ENCODE data around the gene ADORA2A. TPM values are rescaled to one million over a fixed set of nuclear protein-coding genes. Genes with fewer than 3 reads are reported as not detected.
A peak's percentile ranks its signal among the peaks of the same experiment; 100 is the strongest.

Gene ADORA2A
- total and polyA plus RNA-seq, 10 of the 15 experiments (the other 5 are each of a cell fraction or from before 2014, with no cell fraction given): 0.69 to 31.2 (median 18.3) TPM

DNA sequence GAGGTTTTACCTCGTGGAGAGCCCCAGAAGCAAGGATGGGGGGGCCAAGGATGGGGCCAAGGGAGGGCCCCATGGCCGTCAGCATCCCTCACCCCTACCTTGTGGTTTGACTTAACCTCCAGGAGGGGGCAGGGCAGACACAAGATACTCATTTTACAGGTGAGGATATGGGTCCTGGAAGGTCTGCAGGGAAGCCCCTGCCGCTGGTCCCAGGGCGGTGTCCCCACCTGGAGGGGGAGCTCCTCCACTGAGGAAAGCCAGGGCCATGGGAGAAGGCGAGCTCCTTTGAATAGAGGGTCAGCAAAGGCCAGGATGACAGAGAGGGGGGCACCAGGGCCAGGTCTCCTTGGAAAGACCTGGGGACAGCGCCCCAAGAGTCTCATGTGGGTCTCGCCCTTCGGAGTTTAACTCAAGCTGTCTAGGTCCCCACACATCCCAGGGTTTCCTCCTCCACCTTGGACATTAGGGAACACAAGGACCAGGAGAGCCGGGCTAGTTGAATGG, 5.9 kb upstream of the ADORA2A start (continued):
- TF ChIP-seq, protein P1, sequence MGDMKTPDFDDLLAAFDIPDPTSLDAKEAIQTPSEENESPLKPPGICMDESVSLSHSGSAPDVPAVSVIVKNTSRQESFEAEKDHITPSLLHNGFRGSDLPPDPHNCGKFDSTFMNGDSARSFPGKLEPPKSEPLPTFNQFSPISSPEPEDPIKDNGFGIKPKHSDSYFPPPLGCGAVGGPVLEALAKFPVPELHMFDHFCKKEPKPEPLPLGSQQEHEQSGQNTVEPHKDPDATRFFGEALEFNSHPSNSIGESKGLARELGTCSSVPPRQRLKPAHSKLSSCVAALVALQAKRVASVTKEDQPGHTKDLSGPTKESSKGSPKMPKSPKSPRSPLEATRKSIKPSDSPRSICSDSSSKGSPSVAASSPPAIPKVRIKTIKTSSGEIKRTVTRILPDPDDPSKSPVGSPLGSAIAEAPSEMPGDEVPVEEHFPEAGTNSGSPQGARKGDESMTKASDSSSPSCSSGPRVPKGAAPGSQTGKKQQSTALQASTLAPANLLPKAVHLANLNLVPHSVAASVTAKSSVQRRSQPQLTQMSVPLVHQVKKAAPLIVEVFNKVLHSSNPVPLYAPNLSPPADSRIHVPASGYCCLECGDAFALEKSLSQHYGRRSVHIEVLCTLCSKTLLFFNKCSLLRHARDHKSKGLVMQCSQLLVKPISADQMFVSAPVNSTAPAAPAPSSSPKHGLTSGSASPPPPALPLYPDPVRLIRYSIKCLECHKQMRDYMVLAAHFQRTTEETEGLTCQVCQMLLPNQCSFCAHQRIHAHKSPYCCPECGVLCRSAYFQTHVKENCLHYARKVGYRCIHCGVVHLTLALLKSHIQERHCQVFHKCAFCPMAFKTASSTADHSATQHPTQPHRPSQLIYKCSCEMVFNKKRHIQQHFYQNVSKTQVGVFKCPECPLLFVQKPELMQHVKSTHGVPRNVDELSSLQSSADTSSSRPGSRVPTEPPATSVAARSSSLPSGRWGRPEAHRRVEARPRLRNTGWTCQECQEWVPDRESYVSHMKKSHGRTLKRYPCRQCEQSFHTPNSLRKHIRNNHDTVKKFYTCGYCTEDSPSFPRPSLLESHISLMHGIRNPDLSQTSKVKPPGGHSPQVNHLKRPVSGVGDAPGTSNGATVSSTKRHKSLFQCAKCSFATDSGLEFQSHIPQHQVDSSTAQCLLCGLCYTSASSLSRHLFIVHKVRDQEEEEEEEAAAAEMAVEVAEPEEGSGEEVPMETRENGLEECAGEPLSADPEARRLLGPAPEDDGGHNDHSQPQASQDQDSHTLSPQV (IDR thresholded peaks at IDR 0.05): no peak
- TF ChIP-seq CBFB (IDR thresholded peaks at IDR 0.05; ENCODE audit: low read depth): 0 out of 2 replicates have a peak, but pooled peaks have one; percentile 38

DNA sequence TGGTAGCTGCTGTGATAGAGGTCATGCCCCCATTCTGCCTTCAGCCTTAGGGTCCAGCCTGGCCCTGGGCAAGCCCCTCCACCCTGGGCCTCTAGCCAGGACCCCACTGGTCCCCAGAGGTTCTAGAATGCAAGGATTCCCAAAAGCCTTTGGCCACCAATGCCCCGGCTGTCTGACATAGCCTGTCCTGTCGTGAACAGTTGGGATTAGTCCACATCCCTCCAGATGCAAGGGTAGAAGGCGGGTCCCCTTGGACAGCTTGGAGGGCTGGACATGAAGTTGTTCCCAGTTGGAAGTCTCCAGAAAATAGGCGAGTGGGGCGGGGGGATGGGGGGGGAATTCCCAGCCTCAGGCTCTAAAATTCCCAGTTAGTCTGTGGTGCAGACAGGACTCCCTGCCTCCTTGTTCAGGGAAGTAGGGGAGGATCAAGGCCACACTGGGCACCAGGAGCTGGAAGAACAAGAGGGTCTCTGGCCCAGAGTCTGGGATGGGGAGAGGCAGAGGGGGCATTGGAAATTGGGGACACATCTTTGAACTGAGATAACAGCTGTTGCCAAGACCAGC, 5.2 kb upstream of the ADORA2A start:
- CTCF ChIA-PET: interaction anchor here (0.5 to 19.9 kb wide), 16 partner anchors 9 to 145 kb away, joined by 3 to 332 read pairs (median 4); no protein-coding TSS in a partner anchor
- SMC1A ChIA-PET (ENCODE audit: uncharacterized antibody, unreplicated experiment): interaction anchor here (0.8 to 8.9 kb wide), 11 partner anchors 14 to 99 kb away, joined by 3 to 48 read pairs (median 4); no protein-coding TSS in a partner anchor
- BruUV-seq (replicated peaks): no TSS peak
- TF ChIP-seq DPF2 (IDR thresholded peaks at IDR 0.05): no peak
- TF ChIP-seq, protein P2, sequence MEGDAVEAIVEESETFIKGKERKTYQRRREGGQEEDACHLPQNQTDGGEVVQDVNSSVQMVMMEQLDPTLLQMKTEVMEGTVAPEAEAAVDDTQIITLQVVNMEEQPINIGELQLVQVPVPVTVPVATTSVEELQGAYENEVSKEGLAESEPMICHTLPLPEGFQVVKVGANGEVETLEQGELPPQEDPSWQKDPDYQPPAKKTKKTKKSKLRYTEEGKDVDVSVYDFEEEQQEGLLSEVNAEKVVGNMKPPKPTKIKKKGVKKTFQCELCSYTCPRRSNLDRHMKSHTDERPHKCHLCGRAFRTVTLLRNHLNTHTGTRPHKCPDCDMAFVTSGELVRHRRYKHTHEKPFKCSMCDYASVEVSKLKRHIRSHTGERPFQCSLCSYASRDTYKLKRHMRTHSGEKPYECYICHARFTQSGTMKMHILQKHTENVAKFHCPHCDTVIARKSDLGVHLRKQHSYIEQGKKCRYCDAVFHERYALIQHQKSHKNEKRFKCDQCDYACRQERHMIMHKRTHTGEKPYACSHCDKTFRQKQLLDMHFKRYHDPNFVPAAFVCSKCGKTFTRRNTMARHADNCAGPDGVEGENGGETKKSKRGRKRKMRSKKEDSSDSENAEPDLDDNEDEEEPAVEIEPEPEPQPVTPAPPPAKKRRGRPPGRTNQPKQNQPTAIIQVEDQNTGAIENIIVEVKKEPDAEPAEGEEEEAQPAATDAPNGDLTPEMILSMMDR (IDR thresholded peaks at IDR 0.05 in 2 of 3, conservative IDR thresholded peaks at IDR 0.05 in 1 of 3; ENCODE audit: control insufficient read depth in 2 of 3, extremely low read depth in 1 of 3, insufficient read depth in 1 of 3, low read depth in 3 of 3, low read length in 3 of 3): no peak
- TF ChIP-seq GABPA (IDR thresholded peaks at IDR 0.05; ENCODE audit: low read depth): no peak
- TF ChIP-seq ATF7 (IDR thresholded peaks at IDR 0.05; ENCODE audit: low read depth): no peak
- TF ChIP-seq, protein P3, sequence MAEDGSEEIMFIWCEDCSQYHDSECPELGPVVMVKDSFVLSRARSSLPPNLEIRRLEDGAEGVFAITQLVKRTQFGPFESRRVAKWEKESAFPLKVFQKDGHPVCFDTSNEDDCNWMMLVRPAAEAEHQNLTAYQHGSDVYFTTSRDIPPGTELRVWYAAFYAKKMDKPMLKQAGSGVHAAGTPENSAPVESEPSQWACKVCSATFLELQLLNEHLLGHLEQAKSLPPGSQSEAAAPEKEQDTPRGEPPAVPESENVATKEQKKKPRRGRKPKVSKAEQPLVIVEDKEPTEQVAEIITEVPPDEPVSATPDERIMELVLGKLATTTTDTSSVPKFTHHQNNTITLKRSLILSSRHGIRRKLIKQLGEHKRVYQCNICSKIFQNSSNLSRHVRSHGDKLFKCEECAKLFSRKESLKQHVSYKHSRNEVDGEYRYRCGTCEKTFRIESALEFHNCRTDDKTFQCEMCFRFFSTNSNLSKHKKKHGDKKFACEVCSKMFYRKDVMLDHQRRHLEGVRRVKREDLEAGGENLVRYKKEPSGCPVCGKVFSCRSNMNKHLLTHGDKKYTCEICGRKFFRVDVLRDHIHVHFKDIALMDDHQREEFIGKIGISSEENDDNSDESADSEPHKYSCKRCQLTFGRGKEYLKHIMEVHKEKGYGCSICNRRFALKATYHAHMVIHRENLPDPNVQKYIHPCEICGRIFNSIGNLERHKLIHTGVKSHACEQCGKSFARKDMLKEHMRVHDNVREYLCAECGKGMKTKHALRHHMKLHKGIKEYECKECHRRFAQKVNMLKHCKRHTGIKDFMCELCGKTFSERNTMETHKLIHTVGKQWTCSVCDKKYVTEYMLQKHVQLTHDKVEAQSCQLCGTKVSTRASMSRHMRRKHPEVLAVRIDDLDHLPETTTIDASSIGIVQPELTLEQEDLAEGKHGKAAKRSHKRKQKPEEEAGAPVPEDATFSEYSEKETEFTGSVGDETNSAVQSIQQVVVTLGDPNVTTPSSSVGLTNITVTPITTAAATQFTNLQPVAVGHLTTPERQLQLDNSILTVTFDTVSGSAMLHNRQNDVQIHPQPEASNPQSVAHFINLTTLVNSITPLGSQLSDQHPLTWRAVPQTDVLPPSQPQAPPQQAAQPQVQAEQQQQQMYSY (CRISPR knock-in tag; IDR thresholded peaks at IDR 0.05): no peak
- no peak for TF ChIP-seq SMAD5 (IDR thresholded peaks at IDR 0.05; ENCODE audit: low read depth)

More for the DNA sequence above, 5.2 kb upstream of the ADORA2A start:
- Histone ChIP-seq H3K4me3 (no peak overlapping the region), H3K27me3 (replicated peaks in 1 of 2; ENCODE audit: control insufficient read depth in 2 of 2, insufficient read depth in 2 of 2, low read length in 1 of 2) (no peaks in the 10 kb centered on the region), H2AFZ (ENCODE audit: control insufficient read depth, low read depth, low read length) (no peak overlapping the region), H3K79me2 (ENCODE audit: control insufficient read depth, insufficient read depth, low read length) (peaks cover 22% of the 10 kb centered on the region), H3K27ac (ENCODE audit: control insufficient read depth, insufficient read depth) (no peak overlapping the region), H3K36me3 (ENCODE audit: control insufficient read depth in 2 of 2, insufficient read depth in 2 of 2, low read length in 1 of 2) (peaks cover 0 to 3% of the 10 kb centered on the region in 2 experiments; a peak in 3 of 4 replicates), H3K9me3 (replicated peaks; ENCODE audit: control insufficient read depth, insufficient read depth, low read length) (no peaks in the 10 kb centered on the region), H4K20me1 (ENCODE audit: control insufficient read depth, insufficient read depth) (no peaks in the 10 kb centered on the region), H3K9ac (ENCODE audit: control insufficient read depth, insufficient read depth, low read length) (no peak overlapping the region), H3K4me2 (ENCODE audit: control insufficient read depth, insufficient read depth) (no peak overlapping the region), H3K4me1 (ENCODE audit: control insufficient read depth, insufficient read depth, low read length) (peaks cover 11% of the 10 kb centered on the region)
- FAIRE-seq (no peak), ATAC-seq (no peak), DNase-seq (ENCODE audit: low read depth, low spot score) (no peak)
- ChIA-PET POLR2A (interaction anchor here (0.5 to 1.3 kb wide), 5 partner anchors 20 to 108 kb away, joined by 3 to 8 read pairs (median 4); no protein-coding TSS in a partner anchor), RAD21 (ENCODE audit: unreplicated experiment) (interaction anchor here (0.6 to 10.4 kb wide), 9 partner anchors 13 to 107 kb away, joined by 3 to 107 read pairs (median 4); no protein-coding TSS in a partner anchor)
- intact Hi-C loops (cut with micrococcal nuclease; ENCODE audit: unreplicated experiment): no loop called here
- in situ Hi-C loops (cut with MboI): no loop called here
- 37% methylated on average over 5 of the region's 5 CpGs for WGBS (ENCODE audit: insufficient coverage, insufficient replicate concordance, low lambda C conversion rate, missing lambda C conversion rate)
